HG02571 (cell line): ENCODE data around the gene SORT1.
"Not testable (repeated sequence)": the region's sequence is repeated elsewhere in the genome, so short reads cannot be mapped to it uniquely, and the experiment has no call there.

Experiments used
- ATAC-seq: cut with Tn5 transposase; IDR thresholded peaks from one replicate; pipeline ENCODE4 v1.9.1; 2021; ENCODE audit warnings: mild to moderate bottlenecking, moderate library complexity; ENCODE audit not compliant: unreplicated experiment

SORT1 gene

GRCh38 chr1:109397581-109398342 lies at the start of gene SORT1:
Gene SORT1 (minus strand): TSS chr1:109397918. CDS start chr1:109397892, 26 bp downstream.
- peak; percentile 80 for ATAC-seq

GRCh38 chr1:109445949-109446695 lies 48.4 kb upstream of the SORT1 start:
- ATAC-seq, result not testable (repeated sequence)

GRCh38 chr1:109444346-109444745 lies 46.6 kb upstream of the SORT1 start:
- no peak for ATAC-seq

- no peak for ATAC-seq
These were observed 45.8 kb upstream of the SORT1 start for GRCh38 chr1:109443476-109443875.

GRCh38 chr1:109441069-109441468 lies 43.4 kb upstream of the SORT1 start:
- ATAC-seq, result no peak

GRCh38 chr1:109438798-109439297 lies 41.1 kb upstream of the SORT1 start:
- no peak for ATAC-seq

GRCh38 chr1:109434484-109434883 lies 36.8 kb upstream of the SORT1 start:
- no peak for ATAC-seq

- no peak for ATAC-seq
These were observed 35.6 kb upstream of the SORT1 start for GRCh38 chr1:109433322-109433721.

- ATAC-seq, result no peak
These were observed 34.6 kb upstream of the SORT1 start for GRCh38 chr1:109432336-109432735.

GRCh38 chr1:109427171-109427467 lies 29.4 kb upstream of the SORT1 start:
- ATAC-seq, result no peak

- ATAC-seq, result peak; percentile 97
These were observed 28.8 kb upstream of the SORT1 start, which contains the start of gene PSMA5 for GRCh38 chr1:109426281-109427170. Gene PSMA5 (minus strand): TSS chr1:109426448. CDS start chr1:109426330, 118 bp downstream.

GRCh38 chr1:109425391-109426280 lies 27.9 kb upstream of the SORT1 start:
- ATAC-seq, result peak; percentile 30

GRCh38 chr1:109423498-109423897 lies 25.8 kb upstream of the SORT1 start:
- ATAC-seq, result no peak

GRCh38 chr1:109412551-109412950 lies 14.8 kb upstream of the SORT1 start:
- no peak for ATAC-seq

GRCh38 chr1:109404838-109405237 lies 7.1 kb upstream of the SORT1 start:
- ATAC-seq, result no peak

- ATAC-seq, result no peak
These were observed 4.3 kb upstream of the SORT1 start for GRCh38 chr1:109402025-109402424.

- ATAC-seq, result no peak
These were observed 2.4 kb upstream of the SORT1 start for GRCh38 chr1:109400035-109400655.

- ATAC-seq, result no peak
These were observed 1.7 kb upstream of the SORT1 start for GRCh38 chr1:109399326-109399957.
